ENCODE results near the gene SCCPDH.
A peak's percentile ranks its signal among the peaks of the same experiment; 100 is the strongest.

SCCPDH gene

GRCh38 chr1:246786606-246787238, 62.5 kb downstream of the SCCPDH start:
- no peaks in the 10 kb centered on the region for H3K36me3 ChIP-seq (ENCODE audit: control insufficient read depth, insufficient read depth, low read length)
- no peaks in the 10 kb centered on the region for H3K9me3 ChIP-seq (ENCODE audit: control insufficient read depth, insufficient read depth, low read depth, low read length)
- H3K27ac ChIP-seq (ENCODE audit: low read depth, low read length), result no peak overlapping the region
- peaks cover 23% of the 10 kb centered on the region for H3K4me1 ChIP-seq (ENCODE audit: control insufficient read depth, insufficient read depth, low read length)
- H3K27me3 ChIP-seq (ENCODE audit: control insufficient read depth, insufficient read depth, low read length), result peaks cover 3% of the 10 kb centered on the region; the same call in 1 of the 2 replicates
- H3K4me3 ChIP-seq (ENCODE audit: low read depth, low read length), result no peak overlapping the region
- no peak overlapping the region for H3K9ac ChIP-seq (ENCODE audit: low read length)

GRCh38 chr1:246787781-246788513, 63.7 kb downstream of the SCCPDH start:
- no peaks in the 10 kb centered on the region for H3K36me3 ChIP-seq (ENCODE audit: control insufficient read depth, insufficient read depth, low read length)
- H3K4me1 ChIP-seq (ENCODE audit: control insufficient read depth, insufficient read depth, low read length), result peaks cover 25% of the 10 kb centered on the region
- no peak overlapping the region for H3K9ac ChIP-seq (ENCODE audit: low read length)
- H3K27me3 ChIP-seq (ENCODE audit: control insufficient read depth, insufficient read depth, low read length), result peaks cover 3% of the 10 kb centered on the region; the same call in 1 of the 2 replicates
- H3K9me3 ChIP-seq (ENCODE audit: control insufficient read depth, insufficient read depth, low read depth, low read length), result no peaks in the 10 kb centered on the region
- no peak overlapping the region for H3K4me3 ChIP-seq (ENCODE audit: low read depth, low read length)
- no peak overlapping the region for H3K27ac ChIP-seq (ENCODE audit: low read depth, low read length)

GRCh38 chr1:246788895-246789338, 64.7 kb downstream of the SCCPDH start:
- no peak overlapping the region for H3K27ac ChIP-seq (ENCODE audit: low read depth, low read length)
- no peak overlapping the region for H3K9ac ChIP-seq (ENCODE audit: low read length)
- H3K9me3 ChIP-seq (ENCODE audit: control insufficient read depth, insufficient read depth, low read depth, low read length), result no peaks in the 10 kb centered on the region
- H3K36me3 ChIP-seq (ENCODE audit: control insufficient read depth, insufficient read depth, low read length), result no peaks in the 10 kb centered on the region
- no peak overlapping the region for H3K4me3 ChIP-seq (ENCODE audit: low read depth, low read length)
- peaks cover 3% of the 10 kb centered on the region; the same call in 1 of the 2 replicates for H3K27me3 ChIP-seq (ENCODE audit: control insufficient read depth, insufficient read depth, low read length)
- H3K4me1 ChIP-seq (ENCODE audit: control insufficient read depth, insufficient read depth, low read length), result peaks cover 32% of the 10 kb centered on the region

GRCh38 chr1:246789454-246790339, 65.5 kb downstream of the SCCPDH start:
- no peaks in the 10 kb centered on the region for H3K9me3 ChIP-seq (ENCODE audit: control insufficient read depth, insufficient read depth, low read depth, low read length)
- H3K4me3 ChIP-seq (ENCODE audit: low read depth, low read length), result no peak overlapping the region
- peak overlapping the region; percentile 19 for H3K9ac ChIP-seq (ENCODE audit: low read length)
- peaks cover 3% of the 10 kb centered on the region; the same call in 1 of the 2 replicates for H3K27me3 ChIP-seq (ENCODE audit: control insufficient read depth, insufficient read depth, low read length)
- peaks cover 37% of the 10 kb centered on the region for H3K4me1 ChIP-seq (ENCODE audit: control insufficient read depth, insufficient read depth, low read length)
- no peaks in the 10 kb centered on the region for H3K36me3 ChIP-seq (ENCODE audit: control insufficient read depth, insufficient read depth, low read length)
- no peak overlapping the region for H3K27ac ChIP-seq (ENCODE audit: low read depth, low read length)

GRCh38 chr1:246790364-246790763, 66.2 kb downstream of the SCCPDH start:
- Histone ChIP-seq H3K36me3 (ENCODE audit: control insufficient read depth, insufficient read depth, low read length) (no peaks in the 10 kb centered on the region), H3K9me3 (ENCODE audit: control insufficient read depth, insufficient read depth, low read depth, low read length) (no peaks in the 10 kb centered on the region), H3K4me1 (ENCODE audit: control insufficient read depth, insufficient read depth, low read length) (peaks cover 38% of the 10 kb centered on the region), H3K27me3 (ENCODE audit: control insufficient read depth, insufficient read depth, low read length) (peaks cover 3% of the 10 kb centered on the region; the same call in 1 of the 2 replicates), H3K4me3 (ENCODE audit: low read depth, low read length) (no peak overlapping the region), H3K9ac (ENCODE audit: low read length) (no peak overlapping the region), H3K27ac (ENCODE audit: low read depth, low read length) (no peak overlapping the region)

- no peak overlapping the region for H3K27ac ChIP-seq (ENCODE audit: low read depth, low read length)
- H3K9ac ChIP-seq (ENCODE audit: low read length), result no peak overlapping the region
- peaks cover 7% of the 10 kb centered on the region; the same call in 1 of the 2 replicates for H3K27me3 ChIP-seq (ENCODE audit: control insufficient read depth, insufficient read depth, low read length)
- no peaks in the 10 kb centered on the region for H3K36me3 ChIP-seq (ENCODE audit: control insufficient read depth, insufficient read depth, low read length)
- H3K9me3 ChIP-seq (ENCODE audit: control insufficient read depth, insufficient read depth, low read depth, low read length), result no peaks in the 10 kb centered on the region
- no peak overlapping the region for H3K4me3 ChIP-seq (ENCODE audit: low read depth, low read length)
- H3K4me1 ChIP-seq (ENCODE audit: control insufficient read depth, insufficient read depth, low read length), result peaks cover 43% of the 10 kb centered on the region
Measured at GRCh38 chr1:246790833-246791232, 66.6 kb downstream of the SCCPDH start.

- Histone ChIP-seq H3K4me3 (ENCODE audit: low read depth, low read length) (no peak overlapping the region), H3K9ac (ENCODE audit: low read length) (no peak overlapping the region), H3K36me3 (ENCODE audit: control insufficient read depth, insufficient read depth, low read length) (no peaks in the 10 kb centered on the region), H3K9me3 (ENCODE audit: control insufficient read depth, insufficient read depth, low read depth, low read length) (no peaks in the 10 kb centered on the region), H3K4me1 (ENCODE audit: control insufficient read depth, insufficient read depth, low read length) (peaks cover 47% of the 10 kb centered on the region), H3K27ac (ENCODE audit: low read depth, low read length) (no peak overlapping the region), H3K27me3 (ENCODE audit: control insufficient read depth, insufficient read depth, low read length) (peaks cover 9% of the 10 kb centered on the region; the same call in 1 of the 2 replicates)
Measured at GRCh38 chr1:246791303-246791918, 67.2 kb downstream of the SCCPDH start.

- Histone ChIP-seq H3K27me3 (ENCODE audit: control insufficient read depth, insufficient read depth, low read length) (peaks cover 9% of the 10 kb centered on the region; the same call in 1 of the 2 replicates), H3K27ac (ENCODE audit: low read depth, low read length) (no peak overlapping the region)
Measured at GRCh38 chr1:246792603-246793002, 68.4 kb downstream of the SCCPDH start.

GRCh38 chr1:246793356-246793896, 69.2 kb downstream of the SCCPDH start:
- Histone ChIP-seq H3K4me1 (ENCODE audit: control insufficient read depth, insufficient read depth, low read length) (peaks cover 41% of the 10 kb centered on the region), H3K9me3 (ENCODE audit: control insufficient read depth, insufficient read depth, low read depth, low read length) (no peaks in the 10 kb centered on the region), H3K36me3 (ENCODE audit: control insufficient read depth, insufficient read depth, low read length) (no peaks in the 10 kb centered on the region), H3K27ac (ENCODE audit: low read depth, low read length) (no peak overlapping the region), H3K9ac (ENCODE audit: low read length) (no peak overlapping the region), H3K4me3 (ENCODE audit: low read depth, low read length) (no peak overlapping the region), H3K27me3 (ENCODE audit: control insufficient read depth, insufficient read depth, low read length) (peaks cover 9% of the 10 kb centered on the region; the same call in 1 of the 2 replicates)

More at GRCh38 chr1:246792603-246793002, 68.4 kb downstream of the SCCPDH start:
- no peaks in the 10 kb centered on the region for H3K9me3 ChIP-seq (ENCODE audit: control insufficient read depth, insufficient read depth, low read depth, low read length)
- H3K4me1 ChIP-seq (ENCODE audit: control insufficient read depth, insufficient read depth, low read length), result peaks cover 47% of the 10 kb centered on the region
- no peaks in the 10 kb centered on the region for H3K36me3 ChIP-seq (ENCODE audit: control insufficient read depth, insufficient read depth, low read length)
- no peak overlapping the region for H3K4me3 ChIP-seq (ENCODE audit: low read depth, low read length)
- no peak overlapping the region for H3K9ac ChIP-seq (ENCODE audit: low read length)

Measured in HUES6 (cell line).